Measurements from ENCODE around the gene DEXI. TPM values are rescaled to one million over a fixed set of nuclear protein-coding genes. Genes with fewer than 3 reads are reported as not detected.

Gene DEXI
- total and polyA plus RNA-seq, 2 of the 13 experiments (the other 11 are each of a cell fraction or from before 2014, with no cell fraction given): 51.5 to 70.4 TPM

DNA sequence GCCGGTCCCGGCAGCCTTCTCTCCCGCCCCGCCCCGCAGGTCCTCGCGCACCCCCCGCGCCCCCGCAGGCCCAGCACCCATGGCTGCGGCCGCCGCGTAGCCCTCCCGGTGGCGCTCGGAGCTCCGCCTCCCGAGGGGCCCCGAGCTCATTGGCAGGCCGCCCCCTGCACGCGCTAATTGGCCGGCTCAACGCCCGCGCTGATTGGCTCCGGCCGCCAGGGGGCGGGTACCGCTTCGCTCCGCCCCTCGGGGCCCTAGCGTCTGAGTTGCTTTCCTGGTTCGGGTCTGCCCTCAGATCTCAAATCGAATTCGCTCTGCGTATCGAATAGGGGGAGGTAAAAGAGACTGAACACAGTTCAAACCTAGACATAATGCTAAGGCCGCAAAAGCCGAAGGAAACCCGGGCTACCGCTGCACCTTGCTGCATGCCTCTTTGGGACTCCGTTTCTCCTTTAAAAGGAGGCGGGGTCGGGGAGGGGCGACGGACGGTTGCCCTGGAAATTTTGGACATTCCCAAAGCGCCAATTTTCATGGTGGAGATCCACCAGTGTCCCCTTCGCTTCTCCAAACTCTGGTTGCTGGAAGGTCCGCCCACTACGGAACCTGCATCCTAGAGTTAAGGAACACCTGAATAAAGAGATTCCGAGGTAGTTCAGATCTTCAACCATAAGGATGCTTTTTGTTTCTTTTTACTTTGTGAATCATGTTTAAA, at the start of gene DEXI (continued):
- TF ChIP-seq HNF1A (IDR thresholded peaks at IDR 0.05; ENCODE audit: low read depth) (no peak), HNF1A (CRISPR knock-in tag; IDR thresholded peaks at IDR 0.05; ENCODE audit: borderline replicate concordance) (0 out of 2 replicates have a peak, but pooled peaks have one; percentile 13), ISX (CRISPR knock-in tag; conservative IDR thresholded peaks at IDR 0.05) (no peak), MAF1 (CRISPR knock-in tag; IDR thresholded peaks at IDR 0.05; ENCODE audit: borderline replicate concordance) (no peak), TBX3 (IDR thresholded peaks at IDR 0.05; ENCODE audit: borderline replicate concordance) (no peak), ZNF207 (IDR thresholded peaks at IDR 0.05; ENCODE audit: borderline replicate concordance) (no peak), ZNF777 (CRISPR knock-in tag; IDR thresholded peaks at IDR 0.05) (no peak), LRRFIP1 (CRISPR knock-in tag; conservative IDR thresholded peaks at IDR 0.05) (no peak), ZNF142 (CRISPR knock-in tag; IDR thresholded peaks at IDR 0.05) (no peak), HCFC1 (IDR thresholded peaks at IDR 0.05; ENCODE audit: low read depth, low read length) (peak; percentile 26; the same call in 1 of the 2 replicates), PHF20 (CRISPR knock-in tag; IDR thresholded peaks at IDR 0.05) (no peak), RARG (CRISPR knock-in tag; IDR thresholded peaks at IDR 0.05; ENCODE audit: low read depth) (0 out of 2 replicates have a peak, but pooled peaks have one; percentile 36)
- TF ChIP-seq, protein P1, sequence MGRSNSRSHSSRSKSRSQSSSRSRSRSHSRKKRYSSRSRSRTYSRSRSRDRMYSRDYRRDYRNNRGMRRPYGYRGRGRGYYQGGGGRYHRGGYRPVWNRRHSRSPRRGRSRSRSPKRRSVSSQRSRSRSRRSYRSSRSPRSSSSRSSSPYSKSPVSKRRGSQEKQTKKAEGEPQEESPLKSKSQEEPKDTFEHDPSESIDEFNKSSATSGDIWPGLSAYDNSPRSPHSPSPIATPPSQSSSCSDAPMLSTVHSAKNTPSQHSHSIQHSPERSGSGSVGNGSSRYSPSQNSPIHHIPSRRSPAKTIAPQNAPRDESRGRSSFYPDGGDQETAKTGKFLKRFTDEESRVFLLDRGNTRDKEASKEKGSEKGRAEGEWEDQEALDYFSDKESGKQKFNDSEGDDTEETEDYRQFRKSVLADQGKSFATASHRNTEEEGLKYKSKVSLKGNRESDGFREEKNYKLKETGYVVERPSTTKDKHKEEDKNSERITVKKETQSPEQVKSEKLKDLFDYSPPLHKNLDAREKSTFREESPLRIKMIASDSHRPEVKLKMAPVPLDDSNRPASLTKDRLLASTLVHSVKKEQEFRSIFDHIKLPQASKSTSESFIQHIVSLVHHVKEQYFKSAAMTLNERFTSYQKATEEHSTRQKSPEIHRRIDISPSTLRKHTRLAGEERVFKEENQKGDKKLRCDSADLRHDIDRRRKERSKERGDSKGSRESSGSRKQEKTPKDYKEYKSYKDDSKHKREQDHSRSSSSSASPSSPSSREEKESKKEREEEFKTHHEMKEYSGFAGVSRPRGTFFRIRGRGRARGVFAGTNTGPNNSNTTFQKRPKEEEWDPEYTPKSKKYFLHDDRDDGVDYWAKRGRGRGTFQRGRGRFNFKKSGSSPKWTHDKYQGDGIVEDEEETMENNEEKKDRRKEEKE (IDR thresholded peaks at IDR 0.05): no peak
